Thyroid gland (tissue), 4 donors: ENCODE results near the gene PREX1.

ENCODE experiments used
- CTCF ChIP-seq, 6 experiments: fragments of 200-600 bp in 3 of 6; fragments of 450-650 bp in 3 of 6; sonication (generic) in 3 of 6; IDR thresholded peaks; one replicate each; pipeline ENCODE4 v1.5.1; 2016 to 2019; ENCODE audit warnings: antibody characterized with exemption in 6 of 6, mild to moderate bottlenecking in 2 of 6, inconsistent platforms in 1 of 6, moderate library complexity in 1 of 6
- POLR2A ChIP-seq, 2 donors: fragments of 450-650 bp; IDR thresholded peaks; one replicate each; pipeline ENCODE4 v1.6.1; 2017; ENCODE audit warnings: antibody characterized with exemption in 2 of 2, mild to moderate bottlenecking in 2 of 2, moderate library complexity in 1 of 2

DNA sequence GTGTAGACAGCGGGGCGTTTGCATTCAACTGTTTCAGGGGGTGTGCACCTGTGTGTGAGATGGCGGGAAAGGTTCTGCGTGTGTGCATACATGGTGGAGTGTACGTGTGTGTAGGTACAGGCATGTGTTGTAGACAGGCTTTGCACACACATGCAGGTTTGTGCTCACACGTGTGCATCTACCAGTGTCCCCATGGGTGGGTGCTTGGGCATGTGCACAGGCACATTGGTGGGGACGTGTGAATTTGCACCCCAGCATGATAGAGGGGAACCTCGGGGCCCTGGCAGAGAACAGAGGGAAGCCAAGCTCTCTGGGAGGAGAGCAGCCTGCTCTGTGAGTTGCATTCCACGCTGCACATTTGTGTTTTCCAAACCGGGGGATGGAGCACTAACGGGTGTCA is 250.2 kb downstream of the PREX1 start:
- TF ChIP-seq CTCF (IDR thresholded peaks at IDR 0.05) = no peak
- no peak for TF ChIP-seq POLR2A (IDR thresholded peaks at IDR 0.05)
